ENCODE data around the gene TSGA10.
A peak's percentile ranks its signal among the peaks of the same experiment; 100 is the strongest.

The TSGA10 gene

DNA sequence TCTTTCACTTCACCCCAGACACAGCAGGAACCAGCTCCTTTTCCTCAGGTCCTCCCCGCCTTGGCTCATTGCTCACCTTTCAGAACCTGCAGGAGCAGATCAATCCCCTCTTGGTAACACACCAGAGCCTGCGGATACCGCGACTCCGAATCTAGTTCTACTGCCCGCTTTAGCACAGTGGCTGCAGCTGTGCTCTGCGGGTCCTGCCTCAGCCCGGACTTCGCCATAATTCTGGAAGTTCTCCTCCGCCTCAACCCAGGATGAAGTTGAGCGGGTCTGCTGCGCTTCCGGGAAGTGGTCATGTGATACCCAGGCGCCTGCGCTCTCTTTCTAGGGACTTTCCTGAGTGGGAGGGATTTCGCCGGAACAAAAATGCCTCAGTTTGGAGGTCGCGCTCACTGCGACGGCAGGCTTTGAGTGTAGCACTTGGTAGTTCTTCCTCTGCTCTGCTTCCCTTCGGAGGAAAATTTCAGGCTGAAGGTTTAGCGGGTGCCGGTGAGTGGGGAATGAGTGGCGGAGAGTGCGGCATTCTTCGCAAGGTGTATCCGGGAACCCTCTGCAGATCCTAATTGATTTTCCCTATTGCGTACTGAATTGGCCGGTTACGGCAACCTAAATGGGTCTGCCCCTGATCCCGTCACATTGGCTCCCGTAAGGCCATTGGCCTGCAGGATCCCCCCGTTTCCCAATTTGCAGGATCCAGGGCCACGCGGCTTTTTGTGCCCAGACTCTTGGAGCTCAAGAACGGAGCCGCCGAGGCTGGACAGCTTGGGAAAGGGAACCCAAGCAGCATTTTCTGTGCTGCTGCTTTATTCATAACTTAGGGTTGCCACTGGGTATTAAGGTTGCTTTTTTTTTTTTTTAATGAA, 26.2 kb upstream of the TSGA10 start, which contains the start of the genes MITD1 and MRPL30:
Gene MITD1 (minus strand): TSS at position 304 of the 869 bp plus-strand sequence. CDS start 77 bp downstream, at position 227.
Gene MRPL30 (plus strand): TSS at position 430 of the 869 bp plus-strand sequence. CDS start 5,020 bp downstream, outside the sequence.
- CTCF ChIA-PET, result interaction anchor here (0.9 to 1.9 kb wide), 5 partner anchors 9 to 176 kb away, joined by 3 to 15 read pairs (median 3); no protein-coding TSS in a partner anchor
- POLR2A ChIA-PET, result interaction anchor here (0.7 to 1.0 kb wide), 2 partner anchors 54 to 155 kb away, joined by 3 read pairs; partner anchors contain the start of gene TXNDC9
- TF ChIP-seq, protein P1, sequence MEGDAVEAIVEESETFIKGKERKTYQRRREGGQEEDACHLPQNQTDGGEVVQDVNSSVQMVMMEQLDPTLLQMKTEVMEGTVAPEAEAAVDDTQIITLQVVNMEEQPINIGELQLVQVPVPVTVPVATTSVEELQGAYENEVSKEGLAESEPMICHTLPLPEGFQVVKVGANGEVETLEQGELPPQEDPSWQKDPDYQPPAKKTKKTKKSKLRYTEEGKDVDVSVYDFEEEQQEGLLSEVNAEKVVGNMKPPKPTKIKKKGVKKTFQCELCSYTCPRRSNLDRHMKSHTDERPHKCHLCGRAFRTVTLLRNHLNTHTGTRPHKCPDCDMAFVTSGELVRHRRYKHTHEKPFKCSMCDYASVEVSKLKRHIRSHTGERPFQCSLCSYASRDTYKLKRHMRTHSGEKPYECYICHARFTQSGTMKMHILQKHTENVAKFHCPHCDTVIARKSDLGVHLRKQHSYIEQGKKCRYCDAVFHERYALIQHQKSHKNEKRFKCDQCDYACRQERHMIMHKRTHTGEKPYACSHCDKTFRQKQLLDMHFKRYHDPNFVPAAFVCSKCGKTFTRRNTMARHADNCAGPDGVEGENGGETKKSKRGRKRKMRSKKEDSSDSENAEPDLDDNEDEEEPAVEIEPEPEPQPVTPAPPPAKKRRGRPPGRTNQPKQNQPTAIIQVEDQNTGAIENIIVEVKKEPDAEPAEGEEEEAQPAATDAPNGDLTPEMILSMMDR (IDR thresholded peaks at IDR 0.05; ENCODE audit: control extremely low read depth, extremely low read depth, low read depth, missing control alignments), result no peak
- DNase-seq (ENCODE audit: extremely low spot score), result peak; percentile 89

DNA sequence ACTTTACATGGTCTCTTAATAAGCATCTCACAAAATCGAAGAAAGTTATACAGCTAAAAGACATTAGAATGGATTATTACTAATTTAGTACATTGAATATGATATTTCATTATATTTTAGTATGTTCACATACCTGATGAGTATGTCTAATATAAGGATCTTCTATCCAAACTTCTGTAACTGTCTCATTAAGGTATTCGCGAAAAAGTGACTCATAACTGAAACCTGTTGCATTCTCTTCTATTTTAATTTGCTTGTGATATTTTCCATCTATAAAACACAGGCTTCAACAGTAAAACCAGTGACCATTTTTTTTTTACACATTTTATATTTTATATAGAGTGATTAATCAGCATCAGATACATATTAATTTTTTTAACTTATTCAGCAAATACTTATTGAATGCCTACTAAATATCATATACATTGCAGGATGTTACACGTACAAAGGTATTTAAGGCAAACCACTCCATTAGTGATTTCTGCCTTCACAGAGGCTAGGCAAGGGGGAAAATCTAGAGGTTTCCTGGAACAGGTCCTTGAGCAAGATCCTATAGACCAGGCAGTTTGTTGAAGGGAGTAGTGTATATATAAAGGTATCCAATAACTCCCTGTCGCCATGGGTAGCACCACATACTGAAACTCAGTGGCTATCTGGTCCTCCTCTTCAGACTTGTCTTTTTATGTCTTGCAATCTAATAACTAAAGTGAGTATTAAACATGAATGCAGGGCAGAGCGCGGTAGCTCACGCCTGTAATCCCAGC, 16.8 kb upstream of the TSGA10 start:
- TF ChIP-seq, protein P1 (IDR thresholded peaks at IDR 0.05; ENCODE audit: control extremely low read depth, extremely low read depth, low read depth, missing control alignments), result no peak
- no peak for DNase-seq (ENCODE audit: extremely low spot score)
- ChIA-PET CTCF (interaction anchor here (0.8 to 2.7 kb wide), 4 partner anchors 9 to 166 kb away, joined by 3 to 9 read pairs (median 4); no protein-coding TSS in a partner anchor), POLR2A (interaction anchor here (0.6 kb wide), 1 partner anchor 185 kb away, joined by 3 read pairs; no protein-coding TSS in a partner anchor)

DNA sequence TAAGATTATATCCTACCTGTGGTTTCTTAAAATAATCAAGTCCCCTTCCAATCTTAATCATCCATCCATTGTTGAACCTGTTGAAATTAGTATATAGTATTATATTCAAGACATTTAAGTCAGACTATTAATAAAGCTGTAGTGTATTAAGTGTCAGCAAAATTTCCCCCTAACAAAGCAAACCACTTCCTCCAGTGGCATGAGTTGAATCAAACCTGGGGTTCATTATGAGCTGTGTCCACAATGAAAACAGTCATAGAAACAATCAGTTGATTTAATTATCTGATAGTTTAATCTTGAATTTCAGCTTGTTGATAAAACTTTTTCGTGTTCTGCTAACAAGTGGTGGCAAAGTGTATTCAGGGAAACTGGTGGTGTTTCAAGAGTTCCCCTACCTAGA, 14.8 kb upstream of the TSGA10 start:
- ChIA-PET CTCF (interaction anchor here (3.1 kb wide), 1 partner anchor 11 kb away, joined by 15 read pairs; the partner anchor contains the start of genes MITD1 and MRPL30), POLR2A (no interaction called here)
- no peak for DNase-seq (ENCODE audit: extremely low spot score)
- TF ChIP-seq, protein P1 (IDR thresholded peaks at IDR 0.05; ENCODE audit: control extremely low read depth, extremely low read depth, low read depth, missing control alignments), result no peak

DNA sequence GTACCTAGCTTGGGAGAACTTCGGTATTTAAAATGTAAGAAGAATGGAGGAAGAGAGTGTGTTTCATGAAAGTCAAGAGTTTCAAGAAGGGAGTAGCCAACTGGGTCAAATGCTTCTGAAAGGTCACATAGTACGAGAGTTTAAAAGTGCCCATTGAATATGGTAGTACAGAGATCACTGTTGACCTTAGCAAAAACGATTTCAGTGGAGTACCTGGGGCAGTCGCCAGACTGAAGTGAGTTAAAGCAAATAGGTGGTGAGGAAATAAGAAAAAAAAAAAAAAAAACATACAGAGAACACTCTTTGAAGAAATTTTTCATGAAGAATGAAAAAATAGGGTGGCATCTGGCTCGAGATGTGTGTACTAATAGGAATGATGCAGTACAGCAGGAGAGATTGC, 11.5 kb upstream of the TSGA10 start:
- TF ChIP-seq, protein P1 (IDR thresholded peaks at IDR 0.05; ENCODE audit: control extremely low read depth, extremely low read depth, low read depth, missing control alignments), result no peak
- no peak for DNase-seq (ENCODE audit: extremely low spot score)
- CTCF ChIA-PET, result interaction anchor here (1.4 to 4.0 kb wide), 2 partner anchors 9 to 25 kb away, joined by 3 to 26 read pairs; partner anchors contain the start of gene C2orf15
- POLR2A ChIA-PET, result no interaction called here

DNA sequence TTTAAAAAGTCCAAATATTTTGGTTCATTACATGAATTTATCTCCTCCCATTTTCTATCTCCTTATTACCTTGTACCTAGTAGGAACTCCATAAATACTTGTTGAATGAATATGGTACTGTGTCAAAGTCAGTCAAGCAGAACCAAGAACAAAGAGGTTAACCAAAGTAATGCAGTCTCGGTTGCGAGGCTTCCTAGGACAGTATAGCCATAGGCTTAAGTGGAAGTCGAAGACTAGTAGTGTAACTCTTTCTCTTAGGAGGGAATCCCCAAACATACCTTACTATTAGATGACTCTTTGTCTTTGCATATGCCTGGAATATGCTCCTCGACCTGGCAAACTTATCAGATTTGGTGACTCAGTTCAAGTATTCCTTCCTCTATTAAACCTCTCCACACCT, 4.9 kb upstream of the TSGA10 start:
- TF ChIP-seq, protein P1 (IDR thresholded peaks at IDR 0.05; ENCODE audit: control extremely low read depth, extremely low read depth, low read depth, missing control alignments), result no peak
- POLR2A ChIA-PET, result no interaction called here
- CTCF ChIA-PET, result interaction anchor here (5.0 kb wide), 1 partner anchor 7 kb away, joined by 26 read pairs; no protein-coding TSS in a partner anchor
- DNase-seq (ENCODE audit: extremely low spot score), result no peak

DNA sequence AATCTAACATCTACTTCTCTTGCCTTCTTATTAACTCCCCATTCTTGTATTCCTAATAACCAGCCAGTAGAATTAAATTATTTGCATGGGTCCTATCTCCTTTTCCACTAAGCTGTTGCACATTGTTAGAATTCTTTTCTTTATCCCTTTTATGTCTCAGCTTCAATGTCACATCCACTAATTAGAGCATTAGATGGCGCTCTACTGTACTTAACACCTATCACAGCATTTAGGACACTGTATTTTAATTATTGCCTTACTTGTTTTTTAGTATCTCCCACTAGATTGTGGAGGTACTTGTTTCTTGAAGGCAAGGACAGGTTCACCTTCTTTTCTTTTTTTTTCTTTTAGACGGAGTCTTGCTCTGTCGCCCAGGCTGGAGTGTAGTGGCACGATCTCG, 3.9 kb upstream of the TSGA10 start:
- TF ChIP-seq, protein P1 (IDR thresholded peaks at IDR 0.05; ENCODE audit: control extremely low read depth, extremely low read depth, low read depth, missing control alignments), result peak; percentile 21
- CTCF ChIA-PET, result interaction anchor here (2.5 to 5.0 kb wide), 2 partner anchors 8 to 15 kb away, joined by 9 to 26 read pairs; no protein-coding TSS in a partner anchor
- POLR2A ChIA-PET, result no interaction called here
- DNase-seq (ENCODE audit: extremely low spot score), result no peak
